Activated T-cell treated with anti-CD3 and anti-CD28 coated beads, Interleukin-2, amount 50 U/mL, for 1 hour (primary cell): ENCODE data around the gene BPIFB6.
"Not testable (repeated sequence)": the region's sequence is repeated elsewhere in the genome, so short reads cannot be mapped to it uniquely, and the experiment has no call there.

ENCODE experiments used
- DNase-seq: peaks from one replicate; pipeline ENCODE4 v3.0.0-alpha.2; 2020

BPIFB6 gene

GRCh38 chr20:33030569-33030968, 879 bp upstream of the BPIFB6 start:
- no peak for DNase-seq

GRCh38 chr20:33032555-33032954, 1.1 kb downstream of the BPIFB6 start:
- no peak for DNase-seq

- DNase-seq: no peak
Measured at GRCh38 chr20:33033381-33033780, 1.9 kb downstream of the BPIFB6 start.

GRCh38 chr20:33034115-33034514, 2.7 kb downstream of the BPIFB6 start:
- DNase-seq: no peak

- DNase-seq: no peak
Measured at GRCh38 chr20:33034901-33035492, 3.5 kb downstream of the BPIFB6 start.

- no peak for DNase-seq
Measured at GRCh38 chr20:33037456-33037855, 6.0 kb downstream of the BPIFB6 start.

GRCh38 chr20:33038243-33038642, 6.8 kb downstream of the BPIFB6 start:
- DNase-seq: no peak

- DNase-seq: no peak
Measured at GRCh38 chr20:33042430-33042829, 11.0 kb downstream of the BPIFB6 start.

- no peak for DNase-seq
Measured at GRCh38 chr20:33042983-33043730, 11.7 kb downstream of the BPIFB6 start.

GRCh38 chr20:33043731-33044181, 12.3 kb downstream of the BPIFB6 start:
- no peak for DNase-seq

GRCh38 chr20:33045129-33045721, 13.8 kb downstream of the BPIFB6 start:
- not testable (repeated sequence) for DNase-seq

- DNase-seq: no peak
Measured at GRCh38 chr20:33046412-33046811, 15.0 kb downstream of the BPIFB6 start.

GRCh38 chr20:33051333-33051732, 19.9 kb downstream of the BPIFB6 start:
- no peak for DNase-seq

- DNase-seq: no peak
Measured at GRCh38 chr20:33053291-33054106, 22.1 kb downstream of the BPIFB6 start, which contains the start of gene BPIFB3. Gene BPIFB3, plus strand, starts transcription at chr20:33053903. Its CDS starts 1,533 bp downstream, at chr20:33055436.

- DNase-seq: no peak
Measured at GRCh38 chr20:33054381-33054780, 22.9 kb downstream of the BPIFB6 start.

GRCh38 chr20:33054791-33055190, 23.3 kb downstream of the BPIFB6 start:
- DNase-seq: no peak

- DNase-seq: no peak
Measured at GRCh38 chr20:33059136-33059535, 27.7 kb downstream of the BPIFB6 start.

- DNase-seq: no peak
Measured at GRCh38 chr20:33059741-33060390, 28.4 kb downstream of the BPIFB6 start.

GRCh38 chr20:33061658-33062028, 30.2 kb downstream of the BPIFB6 start:
- DNase-seq: no peak

- DNase-seq: no peak
Measured at GRCh38 chr20:33062105-33062824, 30.8 kb downstream of the BPIFB6 start.

- DNase-seq: no peak
Measured at GRCh38 chr20:33062825-33063149, 31.3 kb downstream of the BPIFB6 start.

GRCh38 chr20:33063271-33063670, 31.8 kb downstream of the BPIFB6 start:
- no peak for DNase-seq
